H1 (cell line): ENCODE data around the gene FGF18. TPM values are rescaled to one million over a fixed set of nuclear protein-coding genes. Genes with fewer than 3 reads are reported as not detected.

Experiments used
- KDM1A ChIP-seq: fragments of 200-600, 300-600 bp; sonication (generic); IDR thresholded peaks from 2 replicates; pipeline ENCODE4 v1.7.1; 2016; ENCODE audit warnings: mild to moderate bottlenecking, low read length, borderline replicate concordance
- KDM4A ChIP-seq: IDR thresholded peaks from one replicate; pipeline ENCODE4 v1.7.1; 2012; ENCODE audit warnings: low read depth, mild to moderate bottlenecking, moderate library complexity, low read length, inconsistent platforms; ENCODE audit not compliant: severe bottlenecking
- KDM5A ChIP-seq: fragments of 200-600 bp; IDR thresholded peaks from 2 replicates; pipeline ENCODE4 v1.7.1; 2012; ENCODE audit warnings: mild to moderate bottlenecking, low read length, inconsistent platforms, mixed read lengths
- RXRA ChIP-seq: IDR thresholded peaks from 2 replicates; pipeline ENCODE4 v1.6.1; 2011; ENCODE audit warnings: low read depth, mild to moderate bottlenecking, low read length, moderate library complexity; ENCODE audit not compliant: insufficient read depth
- TEAD4 ChIP-seq: IDR thresholded peaks from 2 replicates; pipeline ENCODE4 v1.6.1; 2012; ENCODE audit warnings: low read depth, low read length, inconsistent platforms, mixed read lengths
- polyA plus RNA-seq, 7 experiments: library from polyadenylated mRNA; depleted of rRNA in 3 of 7; stranded (reverse) in 5 of 7; unstranded in 2 of 7; fragments of >200 nt in 5 of 7; fragments of 200-250 nt in 2 of 7; gene quantifications; 1 replicate in 5 of 7; 2 replicates in 1 of 7; 4 replicates in 1 of 7; pipeline versions ENCODE4 v1.2.1 to v1.2.3, GENCODE V29; 2011 to 2013; ENCODE audit warnings: missing spikeins in 2 of 7, mixed read lengths in 2 of 7
- total RNA-seq: library from RNA; stranded (reverse); fragmentation: NEBNext Ultra II Directional; extraction: Animal tissue kit (Norgen Biotek cat#: 25700); gene quantifications from 2 replicates; pipeline ENCODE4 v1.2.1, GENCODE V29; 2021
- TF ChIP-seq, protein P1 (sequence below): IDR thresholded peaks from 2 replicates; pipeline ENCODE4 v1.6.1; 2012; ENCODE audit warnings: inconsistent platforms
- TF ChIP-seq, protein P2 (sequence below): IDR thresholded peaks from 2 replicates; pipeline ENCODE4 v1.6.1; 2012; ENCODE audit warnings: inconsistent platforms
- TF ChIP-seq, protein P3 (sequence below): IDR thresholded peaks from 2 replicates; pipeline ENCODE4 v1.6.1; 2012; ENCODE audit warnings: low read length, inconsistent platforms

Gene FGF18
- total and polyA plus RNA-seq, 2 of the 8 experiments (the other 6 are each of a cell fraction or from before 2014, with no cell fraction given): 0.54 to 1.3 TPM

DNA sequence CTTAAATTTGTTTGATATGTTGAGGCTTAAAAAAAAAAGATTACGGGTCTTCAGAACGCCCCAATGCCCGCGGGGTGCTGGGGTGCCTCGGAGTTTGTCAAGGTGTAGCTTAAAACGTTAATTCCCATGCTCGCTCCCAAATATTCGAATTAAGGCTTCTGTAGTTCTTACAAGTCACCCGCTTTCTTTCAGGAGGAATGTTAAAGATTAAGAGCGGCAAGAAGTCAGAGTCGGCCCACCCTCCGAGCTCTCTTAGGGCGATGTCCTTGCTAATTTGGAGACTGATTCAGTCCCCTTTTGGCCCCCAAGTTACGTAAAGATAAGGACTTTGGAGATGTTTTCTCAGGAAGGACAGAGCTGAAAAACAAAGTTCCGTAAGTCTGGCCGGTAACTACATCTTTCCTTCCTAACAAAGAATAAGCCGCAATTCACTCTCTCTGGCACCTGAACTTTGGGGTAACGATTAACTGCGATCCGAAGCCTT, 32.5 kb upstream of the FGF18 start (continued):
- TF ChIP-seq KDM4A: no peak
- TF ChIP-seq RXRA: no peak
- TF ChIP-seq, protein P1, sequence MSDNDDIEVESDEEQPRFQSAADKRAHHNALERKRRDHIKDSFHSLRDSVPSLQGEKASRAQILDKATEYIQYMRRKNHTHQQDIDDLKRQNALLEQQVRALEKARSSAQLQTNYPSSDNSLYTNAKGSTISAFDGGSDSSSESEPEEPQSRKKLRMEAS: no peak
- TF ChIP-seq, protein P2, sequence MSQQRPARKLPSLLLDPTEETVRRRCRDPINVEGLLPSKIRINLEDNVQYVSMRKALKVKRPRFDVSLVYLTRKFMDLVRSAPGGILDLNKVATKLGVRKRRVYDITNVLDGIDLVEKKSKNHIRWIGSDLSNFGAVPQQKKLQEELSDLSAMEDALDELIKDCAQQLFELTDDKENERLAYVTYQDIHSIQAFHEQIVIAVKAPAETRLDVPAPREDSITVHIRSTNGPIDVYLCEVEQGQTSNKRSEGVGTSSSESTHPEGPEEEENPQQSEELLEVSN: no peak
- TF ChIP-seq, protein P3, sequence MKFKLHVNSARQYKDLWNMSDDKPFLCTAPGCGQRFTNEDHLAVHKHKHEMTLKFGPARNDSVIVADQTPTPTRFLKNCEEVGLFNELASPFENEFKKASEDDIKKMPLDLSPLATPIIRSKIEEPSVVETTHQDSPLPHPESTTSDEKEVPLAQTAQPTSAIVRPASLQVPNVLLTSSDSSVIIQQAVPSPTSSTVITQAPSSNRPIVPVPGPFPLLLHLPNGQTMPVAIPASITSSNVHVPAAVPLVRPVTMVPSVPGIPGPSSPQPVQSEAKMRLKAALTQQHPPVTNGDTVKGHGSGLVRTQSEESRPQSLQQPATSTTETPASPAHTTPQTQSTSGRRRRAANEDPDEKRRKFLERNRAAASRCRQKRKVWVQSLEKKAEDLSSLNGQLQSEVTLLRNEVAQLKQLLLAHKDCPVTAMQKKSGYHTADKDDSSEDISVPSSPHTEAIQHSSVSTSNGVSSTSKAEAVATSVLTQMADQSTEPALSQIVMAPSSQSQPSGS: 0 out of 2 replicates have a peak, but pooled peaks have one; percentile 2
- no peak for TF ChIP-seq KDM5A
- TF ChIP-seq KDM1A: no peak
- no peak for TF ChIP-seq TEAD4
